GM08714 (cell line): ENCODE results near the gene C1orf174.
"Not testable (repeated sequence)": the region's sequence is repeated elsewhere in the genome, so short reads cannot be mapped to it uniquely, and the experiment has no call there.

Experiments
- H3K4me3 ChIP-seq: fragments of 200-500 bp; sonication (Bioruptor generic); 2 replicates; pipeline ENCODE4 v1.5.1; 2014; ENCODE audit warnings: mild to moderate bottlenecking, low read length, inconsistent platforms
- ZNF274 ChIP-seq: IDR thresholded peaks from 2 replicates; pipeline ENCODE4 v1.6.1; 2012; ENCODE audit warnings: mild to moderate bottlenecking, low read depth, low read length

Gene C1orf174

DNA sequence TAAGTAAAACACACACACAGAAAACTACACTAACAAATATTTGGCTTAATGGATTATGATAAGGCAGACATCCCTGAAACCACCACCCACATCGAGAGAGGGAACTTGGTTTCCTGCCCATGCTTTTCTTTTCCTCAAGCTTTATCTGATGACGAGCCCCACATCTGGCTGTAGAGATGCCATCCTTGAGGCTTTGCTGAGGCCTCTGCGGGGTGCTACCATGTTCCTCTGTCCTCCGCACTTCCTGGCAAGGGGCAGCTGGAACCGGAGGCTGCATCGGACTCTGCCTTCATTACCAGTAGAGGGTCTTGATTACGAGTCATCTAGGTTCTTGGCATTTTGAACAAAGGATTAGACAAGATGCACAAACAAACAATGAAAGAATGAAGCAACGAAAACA is 21.7 kb upstream of the C1orf174 start:
- no peak overlapping the region for H3K4me3 ChIP-seq
- no peak for TF ChIP-seq ZNF274

DNA sequence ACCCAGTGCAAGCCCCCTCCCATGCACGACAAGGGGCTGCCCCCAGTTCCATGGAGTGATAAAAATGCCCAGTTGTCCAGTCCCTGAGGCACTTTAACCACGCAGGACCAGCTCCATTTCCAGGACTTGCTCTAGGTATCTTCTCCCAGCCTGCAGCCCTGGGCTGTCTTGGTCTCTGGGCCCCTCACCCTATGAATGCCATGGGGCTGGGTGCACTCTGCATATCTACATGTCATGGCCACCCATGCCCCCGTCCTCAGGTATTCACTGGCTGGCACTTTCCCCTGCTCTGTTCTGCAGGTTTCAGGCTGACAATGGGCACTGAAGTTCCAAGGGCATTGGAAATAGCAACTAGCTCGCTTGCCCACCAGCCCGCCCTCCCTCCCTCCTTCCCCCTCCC is 19.6 kb upstream of the C1orf174 start:
- TF ChIP-seq ZNF274: no peak
- no peak overlapping the region for H3K4me3 ChIP-seq

DNA sequence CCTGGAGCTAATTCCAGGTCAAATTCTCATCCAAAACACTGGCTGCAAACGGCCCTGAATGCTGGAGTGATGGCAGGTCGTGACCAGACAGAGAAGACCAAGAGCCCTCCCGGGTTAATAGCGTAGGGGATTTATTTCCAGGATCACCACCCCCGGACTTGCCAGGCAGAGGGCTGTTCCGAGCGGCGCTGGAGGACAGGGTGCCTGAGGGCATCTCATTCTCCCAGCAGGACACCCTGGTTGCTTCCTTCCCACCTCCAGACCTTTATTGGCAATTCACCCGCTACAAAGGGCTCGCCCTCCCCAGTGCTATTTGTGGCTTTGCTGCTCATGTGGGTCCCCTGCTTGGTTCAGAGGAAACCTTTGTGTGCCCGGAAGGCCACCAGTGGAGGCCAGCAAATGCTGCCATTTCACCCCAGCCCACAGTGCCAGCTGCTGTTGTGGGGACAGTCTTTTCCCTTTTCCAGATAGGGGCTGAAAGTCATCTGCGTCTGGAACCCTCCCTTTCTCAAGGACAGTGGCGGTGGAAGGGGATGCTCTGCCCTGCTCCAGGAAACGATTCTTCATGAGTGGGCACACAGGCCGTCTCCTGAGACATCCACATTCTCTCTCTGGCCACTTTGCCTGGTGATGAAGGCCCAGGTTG is 19.0 kb upstream of the C1orf174 start:
- H3K4me3 ChIP-seq: no peak overlapping the region
- no peak for TF ChIP-seq ZNF274

DNA sequence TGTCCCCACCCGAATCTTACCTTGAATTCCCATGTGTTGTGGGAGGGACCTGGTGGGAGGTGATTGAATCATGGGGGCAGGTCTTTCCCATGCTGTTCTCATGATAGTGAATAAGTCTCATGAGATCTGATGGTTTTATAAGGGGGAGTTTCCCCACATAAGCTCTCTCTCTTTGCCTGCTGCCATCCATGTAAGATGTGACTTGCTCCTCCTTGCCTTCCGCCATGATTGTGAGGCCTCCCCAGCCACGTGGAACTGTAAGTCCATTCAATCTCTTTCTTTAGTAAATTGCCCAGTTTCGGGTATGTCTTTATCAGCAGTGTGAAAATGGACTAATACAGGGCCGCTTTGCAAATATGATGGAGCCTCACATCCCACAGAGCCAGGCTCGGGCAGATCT is 18.3 kb upstream of the C1orf174 start:
- not testable (repeated sequence) for H3K4me3 ChIP-seq

DNA sequence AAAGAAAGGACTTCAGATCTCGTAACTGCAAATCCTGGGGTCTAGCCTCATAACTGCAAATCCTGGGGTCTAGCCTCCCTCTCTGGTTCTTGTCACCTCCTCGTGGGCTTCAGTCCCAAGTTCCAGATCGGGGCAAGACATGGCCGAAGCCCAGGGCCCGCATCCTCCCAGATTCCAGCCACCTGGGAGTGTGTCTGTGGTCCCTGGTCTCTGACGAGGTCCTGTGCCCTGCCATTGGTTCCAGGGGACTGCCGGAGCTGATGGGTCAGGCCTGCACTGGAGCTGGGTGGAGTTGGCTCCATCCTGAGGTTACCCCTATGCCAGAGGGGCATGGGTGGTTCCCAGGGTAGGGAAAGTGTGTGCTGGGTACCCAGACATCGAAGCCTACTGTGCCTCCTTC is 17.7 kb upstream of the C1orf174 start:
- no peak for TF ChIP-seq ZNF274
- no peak overlapping the region for H3K4me3 ChIP-seq

DNA sequence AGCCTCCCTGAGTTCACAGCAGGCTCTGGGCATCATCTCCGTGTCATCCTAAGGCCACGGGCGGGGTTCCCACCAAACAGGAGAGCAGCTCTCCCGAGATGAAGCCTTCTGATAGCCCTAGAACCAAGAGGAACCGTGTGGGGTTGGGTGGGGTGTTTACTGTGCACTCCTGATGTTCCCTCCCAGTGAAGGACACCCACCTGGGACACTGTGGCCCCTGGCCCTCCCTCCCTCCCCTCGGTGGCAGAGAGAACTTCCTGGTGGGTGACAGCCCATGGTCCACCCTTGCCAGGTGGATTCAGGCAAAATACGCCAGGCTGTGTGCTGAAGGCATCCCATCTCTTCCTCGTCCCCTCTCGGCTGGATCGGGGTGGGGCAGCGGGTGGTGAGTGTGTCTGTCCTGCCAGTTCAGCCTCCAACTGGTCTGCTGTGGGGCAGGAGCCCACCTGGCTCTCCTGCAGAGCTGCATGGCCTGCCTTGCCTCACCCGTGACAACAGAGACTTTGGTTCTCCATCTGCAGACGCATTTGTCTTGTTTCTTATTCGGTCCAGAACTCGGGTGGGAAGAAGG is 15.6 kb upstream of the C1orf174 start:
- TF ChIP-seq ZNF274: no peak
- H3K4me3 ChIP-seq: no peak overlapping the region

DNA sequence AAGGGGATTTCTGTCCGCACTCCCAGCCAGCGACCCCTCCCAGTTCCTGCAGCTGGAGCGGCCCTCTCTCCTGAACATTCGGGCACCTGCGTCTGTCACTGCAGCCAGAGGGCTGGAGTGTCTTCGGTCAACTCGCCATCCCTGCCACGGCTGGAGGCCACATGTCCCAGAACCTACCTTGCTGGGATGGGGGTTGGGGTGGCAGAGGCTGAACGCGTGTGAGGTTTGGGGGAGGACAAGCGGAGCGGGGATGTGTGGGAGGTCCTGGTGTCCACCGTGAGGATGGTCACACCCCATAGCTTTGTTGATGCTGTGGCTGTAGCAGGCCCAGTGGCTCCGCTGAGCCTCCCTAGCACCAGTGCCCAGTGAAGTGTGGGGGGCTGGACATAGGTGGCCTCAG is 14.8 kb upstream of the C1orf174 start:
- no peak overlapping the region for H3K4me3 ChIP-seq
- no peak for TF ChIP-seq ZNF274

DNA sequence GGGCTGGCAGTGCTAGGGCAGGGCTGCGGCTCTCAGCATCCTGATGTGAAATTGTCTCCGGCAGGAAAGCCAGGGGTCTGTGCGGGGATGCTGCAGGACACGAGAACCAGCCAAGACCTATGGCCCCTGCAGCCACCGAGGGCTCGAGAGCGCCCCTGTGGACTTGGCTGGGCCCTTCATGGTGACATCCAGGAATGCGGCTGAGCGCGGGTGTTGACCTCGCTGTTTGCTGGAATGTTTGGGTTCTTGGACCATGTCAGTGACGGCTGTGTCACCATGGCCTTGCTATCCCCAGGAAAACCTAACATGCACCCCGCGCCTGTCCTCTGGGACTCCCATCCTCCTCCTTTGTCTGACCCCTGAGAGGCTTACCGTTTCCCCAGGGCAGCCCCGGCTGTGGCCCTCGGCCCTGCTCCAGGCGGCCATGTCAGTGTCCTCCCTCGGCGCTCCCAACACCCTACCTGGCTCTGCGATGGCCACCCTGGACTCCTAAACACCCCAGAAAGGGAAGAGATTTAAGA is 14.3 kb upstream of the C1orf174 start:
- no peak for TF ChIP-seq ZNF274
- no peak overlapping the region for H3K4me3 ChIP-seq

DNA sequence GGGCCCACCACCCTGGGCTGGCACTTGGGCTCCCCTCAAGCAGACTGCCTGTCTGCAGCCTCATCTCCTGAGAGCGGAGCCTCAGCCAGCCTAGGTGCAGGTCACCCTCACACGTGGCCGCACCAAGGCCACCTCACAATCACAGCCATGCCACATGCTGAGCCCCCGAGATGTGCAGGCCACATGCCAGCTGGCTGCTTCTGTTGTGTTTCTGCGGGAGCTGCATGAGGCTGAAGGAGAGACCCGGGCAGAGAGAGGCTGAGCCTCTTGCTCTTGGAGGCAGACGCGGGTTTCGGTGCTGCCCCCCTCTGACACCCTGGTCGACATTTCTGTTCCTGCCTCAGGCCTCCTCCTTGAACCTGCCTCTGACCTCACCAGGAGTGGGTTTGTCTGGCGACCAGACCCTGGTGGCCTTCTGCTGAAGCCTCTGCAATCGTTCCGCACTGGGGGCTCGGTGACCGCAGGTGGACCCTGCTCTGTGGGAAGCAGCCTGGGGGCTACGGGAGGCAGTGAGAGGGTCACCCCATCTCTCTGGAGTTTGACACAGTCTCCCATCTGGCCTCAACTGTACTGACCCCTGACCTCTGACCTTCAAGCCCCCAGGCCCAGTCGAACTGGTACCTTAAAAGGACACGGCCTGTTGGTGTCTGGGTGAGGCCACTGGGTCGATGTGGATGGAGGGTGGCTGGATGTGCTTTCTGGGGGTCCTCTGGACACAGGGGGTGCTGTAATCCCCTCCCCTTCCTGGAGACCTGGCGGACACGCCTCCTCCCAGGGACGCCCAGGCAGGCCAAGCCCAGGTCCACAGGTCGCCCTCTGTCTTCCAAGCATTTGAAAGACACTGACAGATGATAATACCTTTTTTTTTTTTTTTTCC is 13.0 kb upstream of the C1orf174 start:
- H3K4me3 ChIP-seq: no peak overlapping the region
- no peak for TF ChIP-seq ZNF274

DNA sequence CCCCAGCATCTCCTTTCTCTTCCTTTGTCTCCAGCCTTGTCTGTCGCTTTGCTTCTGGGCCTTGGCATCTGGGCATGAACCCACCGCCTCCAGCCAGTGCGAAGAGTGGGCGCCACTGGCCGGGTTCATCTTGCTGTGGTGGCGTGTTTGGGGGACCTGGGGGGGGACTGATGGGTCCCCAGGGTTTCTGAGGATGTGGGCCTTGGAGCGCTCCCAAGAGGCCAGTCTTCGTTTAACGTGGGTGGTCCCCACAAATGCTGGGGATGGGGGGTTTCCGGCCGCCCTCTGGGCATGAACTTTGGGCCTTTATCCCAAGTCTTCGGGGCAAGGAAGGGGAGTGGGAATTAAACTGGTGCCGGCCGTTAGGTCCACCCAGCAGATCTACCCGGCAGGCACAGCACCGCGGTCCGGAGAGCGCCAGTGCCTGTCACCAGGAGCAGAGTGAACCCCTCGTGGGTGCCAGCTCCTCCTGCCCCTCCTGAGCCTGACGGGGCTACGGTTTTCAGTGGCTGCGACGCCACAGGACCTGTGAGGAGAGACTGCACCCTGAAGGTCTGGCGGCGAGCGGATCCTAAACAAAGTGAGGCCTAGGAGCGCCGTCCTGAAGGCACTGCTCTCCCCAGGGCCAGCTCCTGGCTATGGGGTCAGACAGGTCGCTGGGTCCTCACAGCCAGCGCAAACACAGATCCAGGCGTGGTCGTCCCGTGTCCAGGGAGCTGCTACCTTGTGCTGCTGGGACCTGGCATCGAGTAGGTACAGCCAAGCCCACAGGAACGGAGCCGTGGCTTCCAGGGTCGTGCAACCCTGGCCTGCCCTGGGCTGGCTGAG is 12.1 kb upstream of the C1orf174 start:
- TF ChIP-seq ZNF274: no peak
- no peak overlapping the region for H3K4me3 ChIP-seq

DNA sequence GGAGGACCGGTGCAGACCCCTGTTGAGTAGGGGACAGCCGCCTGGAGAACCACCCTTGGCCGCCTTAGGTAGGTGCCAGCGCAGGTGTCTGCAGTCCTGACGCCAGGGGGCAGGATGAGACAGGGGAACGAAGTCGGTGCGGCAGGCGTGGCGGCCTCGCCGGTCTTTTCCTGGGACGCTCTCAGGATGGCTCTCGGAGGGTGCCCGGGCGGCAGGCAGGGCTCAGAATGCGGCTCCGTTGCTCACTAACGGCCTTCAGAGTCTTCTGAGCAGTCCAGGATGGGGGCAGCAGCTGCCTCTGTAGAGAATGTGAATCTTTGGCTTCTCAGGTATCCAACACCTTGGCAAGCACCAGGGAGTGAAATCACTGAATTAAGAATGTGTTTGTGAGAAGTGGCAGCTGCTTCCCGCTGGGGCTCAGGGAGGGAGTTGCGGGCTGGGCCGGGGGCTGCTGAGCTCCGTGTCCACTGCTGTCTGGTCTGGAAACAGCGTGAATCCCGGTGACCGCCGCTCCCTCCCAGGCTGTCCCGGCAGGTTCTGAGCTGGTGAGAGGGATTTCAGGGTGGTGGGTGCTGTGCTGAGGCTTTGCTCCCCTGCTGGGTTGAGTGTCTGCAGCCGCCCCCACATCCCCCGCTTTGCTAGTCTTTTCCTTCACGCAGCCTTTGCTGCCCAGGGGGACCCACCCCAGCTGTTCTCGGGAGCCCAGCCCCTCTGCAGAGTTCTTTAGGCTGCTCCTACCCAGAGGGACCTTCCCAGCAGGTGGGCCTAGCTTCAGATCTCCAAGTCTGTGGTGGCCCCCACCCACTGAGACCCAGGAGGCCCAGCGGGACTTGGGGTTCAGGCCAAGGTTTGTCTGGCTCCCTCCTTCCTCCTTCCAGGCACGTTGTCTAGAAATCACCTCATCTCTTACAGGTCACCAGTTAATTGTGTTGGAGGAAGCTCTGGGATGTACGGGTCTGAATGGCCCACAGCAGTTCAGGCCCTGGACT is 11.1 kb upstream of the C1orf174 start:
- H3K4me3 ChIP-seq: no peak overlapping the region
- no peak for TF ChIP-seq ZNF274

DNA sequence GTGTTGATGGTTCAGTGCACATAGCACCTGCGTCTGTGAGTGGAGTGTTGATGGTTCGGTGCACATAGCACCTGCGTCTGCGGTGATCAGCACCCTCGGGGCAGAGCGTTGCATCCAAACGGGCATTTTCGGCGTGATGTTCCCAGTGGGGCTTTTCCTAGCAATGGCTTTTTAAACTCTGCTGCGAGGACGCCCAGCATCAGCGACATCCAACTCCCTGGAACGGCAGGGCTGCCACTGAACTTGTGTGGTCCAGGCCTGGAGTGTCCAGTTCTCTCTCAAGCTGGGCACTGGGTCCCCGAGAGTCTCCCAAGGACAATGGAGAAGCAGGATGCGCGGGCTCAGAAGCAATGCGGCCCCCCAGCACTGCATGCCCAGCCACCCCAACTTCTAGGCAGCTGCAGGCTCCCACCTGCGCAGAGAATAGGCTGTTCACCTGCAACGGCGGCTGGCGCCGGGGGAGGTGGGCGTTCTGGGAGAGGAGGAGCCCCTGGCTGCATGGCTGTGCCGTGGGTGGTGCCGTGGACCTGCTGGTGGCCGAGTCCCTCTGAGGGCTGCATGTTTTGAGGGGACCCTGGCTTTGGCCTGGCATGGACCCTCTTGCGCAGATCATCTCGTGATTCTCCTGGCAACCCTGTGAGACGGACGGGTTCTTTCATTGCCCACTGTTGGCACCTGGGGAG is 10.1 kb upstream of the C1orf174 start:
- no peak overlapping the region for H3K4me3 ChIP-seq
- no peak for TF ChIP-seq ZNF274
